ENCODE measurements around the gene NAMPT.

DNA sequence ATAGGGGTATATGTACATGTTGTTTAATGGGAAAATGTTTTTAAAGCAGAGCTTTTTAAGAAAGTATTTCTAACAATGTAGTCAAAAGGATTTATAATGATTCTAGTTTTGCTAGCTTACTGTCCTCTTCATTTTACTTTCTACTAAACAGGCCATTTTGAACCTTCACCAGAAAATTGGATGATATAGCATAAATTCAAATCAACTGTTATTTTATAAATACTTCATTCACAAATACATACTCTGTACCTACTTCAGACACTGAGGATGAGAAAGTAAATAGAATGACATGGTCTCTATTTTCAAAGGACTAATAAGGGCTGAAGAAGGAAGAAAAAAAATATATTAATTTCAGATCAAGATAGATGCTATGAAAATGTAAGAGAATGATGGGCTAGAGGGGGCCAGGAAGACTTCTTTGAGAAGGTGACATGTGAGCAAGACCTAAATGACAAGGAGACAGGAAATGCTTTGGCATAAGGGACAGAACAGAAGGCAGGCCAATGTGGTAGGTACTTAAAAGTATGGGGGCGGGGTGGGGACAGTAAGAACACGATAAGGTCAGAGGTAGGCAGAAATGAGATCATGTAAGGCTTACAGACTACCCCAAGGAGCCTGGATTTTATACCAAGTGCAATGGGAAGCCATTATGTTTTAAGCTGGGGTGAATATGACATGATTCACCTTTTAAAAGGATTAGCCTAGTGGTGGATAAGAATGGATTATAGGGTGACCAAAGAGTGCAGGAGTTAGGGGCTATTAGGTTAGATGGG, 5.2 kb downstream of the NAMPT start:
- no peak for TF ChIP-seq EZH2phosphoT487 (IDR thresholded peaks at IDR 0.05; ENCODE audit: insufficient read depth, low read depth)
- TF ChIP-seq EZH2 (IDR thresholded peaks at IDR 0.05; ENCODE audit: insufficient read depth, poor library complexity, severe bottlenecking) = no peak

Measured in GM23248 (cell line).